Lower leg skin (tissue), 3 donors: ENCODE results near the gene TPK1.

ENCODE experiments used
- POLR2A ChIP-seq, 2 donors: fragments of 450-650 bp; IDR thresholded peaks; one replicate each; pipeline ENCODE4 v1.6.1; 2016 to 2017; ENCODE audit warnings: antibody characterized with exemption in 2 of 2, mild to moderate bottlenecking in 1 of 2, moderate library complexity in 1 of 2
- TF ChIP-seq, protein P1 (sequence below), 3 donors: fragments of 450-650 bp; IDR thresholded peaks; one replicate each; pipeline ENCODE4 v1.5.1; 2016; ENCODE audit warnings: antibody characterized with exemption in 3 of 3, mild to moderate bottlenecking in 3 of 3, moderate library complexity in 2 of 3

DNA sequence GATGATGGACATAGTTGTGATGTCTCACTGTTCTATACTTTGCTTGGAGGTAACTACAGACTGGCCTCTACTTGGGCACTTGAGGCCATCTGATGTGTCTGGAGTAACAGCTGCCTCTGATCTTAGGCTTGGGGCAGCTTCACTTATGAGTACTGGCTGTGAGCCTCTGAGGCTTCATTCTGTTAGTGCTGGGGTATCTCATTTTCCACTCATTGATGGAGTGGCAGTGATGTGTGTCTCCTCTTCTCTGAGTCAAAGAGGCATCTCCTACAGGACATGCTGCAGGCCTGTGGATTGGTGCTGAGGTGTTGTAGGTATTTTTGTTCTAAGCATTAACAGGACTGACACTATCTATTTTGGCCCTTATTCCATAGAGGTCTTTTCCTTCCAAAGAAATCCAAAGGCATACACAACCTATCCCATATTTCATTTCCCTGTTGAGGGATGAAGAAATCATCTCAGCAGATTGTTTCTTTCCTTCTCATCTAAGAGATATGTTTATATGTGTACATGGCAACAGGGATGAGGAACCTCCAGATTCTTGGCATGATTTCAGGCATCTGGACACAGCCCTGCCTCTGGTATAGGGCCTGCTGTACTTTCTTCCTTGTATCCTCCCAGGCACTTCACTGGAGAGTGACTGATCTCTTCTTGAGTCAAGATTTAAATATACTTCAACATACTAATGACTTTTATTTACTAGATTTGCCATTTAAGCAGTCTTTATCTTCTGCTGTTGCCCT, 366.7 kb downstream of the TPK1 start:
- TF ChIP-seq, protein P1, sequence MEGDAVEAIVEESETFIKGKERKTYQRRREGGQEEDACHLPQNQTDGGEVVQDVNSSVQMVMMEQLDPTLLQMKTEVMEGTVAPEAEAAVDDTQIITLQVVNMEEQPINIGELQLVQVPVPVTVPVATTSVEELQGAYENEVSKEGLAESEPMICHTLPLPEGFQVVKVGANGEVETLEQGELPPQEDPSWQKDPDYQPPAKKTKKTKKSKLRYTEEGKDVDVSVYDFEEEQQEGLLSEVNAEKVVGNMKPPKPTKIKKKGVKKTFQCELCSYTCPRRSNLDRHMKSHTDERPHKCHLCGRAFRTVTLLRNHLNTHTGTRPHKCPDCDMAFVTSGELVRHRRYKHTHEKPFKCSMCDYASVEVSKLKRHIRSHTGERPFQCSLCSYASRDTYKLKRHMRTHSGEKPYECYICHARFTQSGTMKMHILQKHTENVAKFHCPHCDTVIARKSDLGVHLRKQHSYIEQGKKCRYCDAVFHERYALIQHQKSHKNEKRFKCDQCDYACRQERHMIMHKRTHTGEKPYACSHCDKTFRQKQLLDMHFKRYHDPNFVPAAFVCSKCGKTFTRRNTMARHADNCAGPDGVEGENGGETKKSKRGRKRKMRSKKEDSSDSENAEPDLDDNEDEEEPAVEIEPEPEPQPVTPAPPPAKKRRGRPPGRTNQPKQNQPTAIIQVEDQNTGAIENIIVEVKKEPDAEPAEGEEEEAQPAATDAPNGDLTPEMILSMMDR (IDR thresholded peaks at IDR 0.05), result no peak
- no peak for TF ChIP-seq POLR2A (IDR thresholded peaks at IDR 0.05)
